ENCODE measurements around the gene KMT2A.

DNA sequence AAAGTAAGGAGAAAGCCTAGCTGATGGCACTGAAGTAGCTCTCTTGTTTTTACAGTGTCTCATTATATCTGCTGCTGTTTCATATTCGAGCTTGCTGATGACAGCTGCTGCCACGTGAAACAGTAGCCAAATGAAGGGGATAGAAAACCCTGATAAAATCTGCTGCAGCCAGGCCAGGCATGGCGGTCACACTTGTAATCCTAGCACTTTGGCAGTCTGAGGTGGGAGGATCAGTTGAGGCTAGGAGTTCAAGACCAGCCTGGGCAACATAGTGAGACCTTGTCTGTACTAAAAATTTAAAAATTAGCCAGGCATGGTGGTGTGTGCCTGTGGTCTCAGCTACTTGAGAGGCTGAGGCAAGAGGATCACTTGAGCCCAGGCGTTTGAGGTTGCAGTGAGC lies 116.0 kb downstream of the KMT2A start:
- TF ChIP-seq, protein P1, sequence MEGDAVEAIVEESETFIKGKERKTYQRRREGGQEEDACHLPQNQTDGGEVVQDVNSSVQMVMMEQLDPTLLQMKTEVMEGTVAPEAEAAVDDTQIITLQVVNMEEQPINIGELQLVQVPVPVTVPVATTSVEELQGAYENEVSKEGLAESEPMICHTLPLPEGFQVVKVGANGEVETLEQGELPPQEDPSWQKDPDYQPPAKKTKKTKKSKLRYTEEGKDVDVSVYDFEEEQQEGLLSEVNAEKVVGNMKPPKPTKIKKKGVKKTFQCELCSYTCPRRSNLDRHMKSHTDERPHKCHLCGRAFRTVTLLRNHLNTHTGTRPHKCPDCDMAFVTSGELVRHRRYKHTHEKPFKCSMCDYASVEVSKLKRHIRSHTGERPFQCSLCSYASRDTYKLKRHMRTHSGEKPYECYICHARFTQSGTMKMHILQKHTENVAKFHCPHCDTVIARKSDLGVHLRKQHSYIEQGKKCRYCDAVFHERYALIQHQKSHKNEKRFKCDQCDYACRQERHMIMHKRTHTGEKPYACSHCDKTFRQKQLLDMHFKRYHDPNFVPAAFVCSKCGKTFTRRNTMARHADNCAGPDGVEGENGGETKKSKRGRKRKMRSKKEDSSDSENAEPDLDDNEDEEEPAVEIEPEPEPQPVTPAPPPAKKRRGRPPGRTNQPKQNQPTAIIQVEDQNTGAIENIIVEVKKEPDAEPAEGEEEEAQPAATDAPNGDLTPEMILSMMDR (conservative IDR thresholded peaks at IDR 0.05; ENCODE audit: low read depth, low read length): no peak
- no peak for TF ChIP-seq EZH2 (IDR thresholded peaks at IDR 0.05; ENCODE audit: borderline replicate concordance, low read depth, low read length, poor library complexity, severe bottlenecking)

Data from A673 (cell line).